Lung (tissue), 12 donors: ENCODE measurements around the gene LDB2. TPM values are rescaled to one million over a fixed set of nuclear protein-coding genes. Genes with fewer than 3 reads are reported as not detected.
A peak's percentile ranks its signal among the peaks of the same experiment; 100 is the strongest.

Experiments used
- ATAC-seq: fragments of 200-7000 bp; cut with Tn5 transposase; one replicate; pipeline ENCODE4 v1.9.1; 2020; ENCODE audit warnings: moderate number of reproducible peaks; ENCODE audit not compliant: insufficient read depth, low FRiP score
- DNase-seq, 3 donors: peaks; one replicate each; pipeline ENCODE4 v3.0.0-alpha.2; 2013 to 2017
- H3K27ac ChIP-seq, 2 donors: one replicate each; pipeline ENCODE4 v1.5.1; 2013; ENCODE audit warnings: mild to moderate bottlenecking in 2 of 2, moderate library complexity in 2 of 2, control low read depth in 1 of 2, inconsistent platforms in 1 of 2, low read depth in 1 of 2, low read length in 1 of 2
- H3K27me3 ChIP-seq, 3 donors: one replicate each; pipeline ENCODE4 v1.5.1; 2013; ENCODE audit warnings: low read length in 2 of 3; ENCODE audit not compliant: control insufficient read depth in 3 of 3, insufficient read depth in 3 of 3
- H3K36me3 ChIP-seq, 4 donors: one replicate each; pipeline ENCODE4 v1.5.1; 2013; ENCODE audit warnings: low read length in 4 of 4, mild to moderate bottlenecking in 1 of 4, moderate library complexity in 1 of 4; ENCODE audit not compliant: control insufficient read depth in 4 of 4, insufficient read depth in 4 of 4
- H3K4me1 ChIP-seq, 5 donors: one replicate each; pipeline ENCODE4 v1.5.1; 2013; ENCODE audit warnings: low read length in 5 of 5, mild to moderate bottlenecking in 2 of 5, moderate library complexity in 1 of 5; ENCODE audit not compliant: control insufficient read depth in 5 of 5, insufficient read depth in 5 of 5
- H3K4me3 ChIP-seq: one replicate; pipeline ENCODE4 v1.5.1; 2013; ENCODE audit warnings: mild to moderate bottlenecking, control low read depth, moderate library complexity
- H3K9ac ChIP-seq, 2 donors: one replicate each; pipeline ENCODE4 v1.5.1; 2013; ENCODE audit warnings: low read length in 2 of 2, control low read depth in 1 of 2; ENCODE audit not compliant: insufficient read depth in 1 of 2
- H3K9me3 ChIP-seq, 4 donors: one replicate each; pipeline ENCODE4 v1.5.1; 2013; ENCODE audit warnings: low read length in 3 of 4, mild to moderate bottlenecking in 1 of 4, moderate library complexity in 1 of 4; ENCODE audit not compliant: control insufficient read depth in 4 of 4, insufficient read depth in 3 of 4
- WGBS, 2 donors: extraction: QIAGEN DNeasy Blood & Tissue Kit; methylation state at CpG; one replicate each; pipeline ENCODE4 v1.1.7; 2013; 5-methylcytosine and 5-hydroxymethylcytosine counted together
- polyA plus RNA-seq, 2 donors: library from polyadenylated mRNA; stranded (reverse); fragments of 200-250 nt; gene quantifications; one replicate each; pipeline ENCODE4 v1.2.1, GENCODE V29; 2013
- total RNA-seq, 2 donors: library from RNA; depleted of rRNA in 1 of 2; stranded (reverse); fragments of >200 nt in 1 of 2; gene quantifications; one replicate each; pipeline ENCODE4 v1.2.1, GENCODE V29; 2014 to 2021
- TF ChIP-seq, protein P1 (sequence below): IDR thresholded peaks from 2 replicates; pipeline ENCODE4 v1.5.1; 2012; ENCODE audit warnings: mild to moderate bottlenecking; ENCODE audit errors: control extremely low read depth, extremely low read depth
- donor health status: control.
- donor health status: control.
- donor health status: Bipolar disorder and iron deficiency.
- donor health status: healthy.
- donor health status: DM: yes; HTN: yes; CAD: no.

The LDB2 gene
- total and polyA plus RNA-seq, 4 donors, result 18.1 to 147 (median 46.1) TPM

DNA sequence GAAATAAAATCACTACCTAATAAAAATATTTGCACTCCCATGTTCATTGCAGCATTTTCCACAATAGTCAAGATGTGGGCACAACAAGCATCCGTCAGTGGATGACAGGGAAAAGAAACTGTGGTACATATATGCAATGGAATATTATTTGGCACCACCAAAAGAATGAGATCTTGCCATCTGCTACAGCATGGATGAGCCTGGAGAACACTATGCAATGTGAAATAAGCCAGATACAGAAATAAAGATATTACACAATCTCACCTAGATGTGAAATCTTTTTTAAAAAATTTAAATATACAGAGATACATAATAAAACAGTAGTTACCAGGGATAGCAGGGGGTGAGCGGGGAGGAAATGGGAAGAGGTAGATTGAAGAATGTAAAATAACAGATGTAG, 44.8 kb downstream of the LDB2 start:
- TF ChIP-seq, protein P1, sequence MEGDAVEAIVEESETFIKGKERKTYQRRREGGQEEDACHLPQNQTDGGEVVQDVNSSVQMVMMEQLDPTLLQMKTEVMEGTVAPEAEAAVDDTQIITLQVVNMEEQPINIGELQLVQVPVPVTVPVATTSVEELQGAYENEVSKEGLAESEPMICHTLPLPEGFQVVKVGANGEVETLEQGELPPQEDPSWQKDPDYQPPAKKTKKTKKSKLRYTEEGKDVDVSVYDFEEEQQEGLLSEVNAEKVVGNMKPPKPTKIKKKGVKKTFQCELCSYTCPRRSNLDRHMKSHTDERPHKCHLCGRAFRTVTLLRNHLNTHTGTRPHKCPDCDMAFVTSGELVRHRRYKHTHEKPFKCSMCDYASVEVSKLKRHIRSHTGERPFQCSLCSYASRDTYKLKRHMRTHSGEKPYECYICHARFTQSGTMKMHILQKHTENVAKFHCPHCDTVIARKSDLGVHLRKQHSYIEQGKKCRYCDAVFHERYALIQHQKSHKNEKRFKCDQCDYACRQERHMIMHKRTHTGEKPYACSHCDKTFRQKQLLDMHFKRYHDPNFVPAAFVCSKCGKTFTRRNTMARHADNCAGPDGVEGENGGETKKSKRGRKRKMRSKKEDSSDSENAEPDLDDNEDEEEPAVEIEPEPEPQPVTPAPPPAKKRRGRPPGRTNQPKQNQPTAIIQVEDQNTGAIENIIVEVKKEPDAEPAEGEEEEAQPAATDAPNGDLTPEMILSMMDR, result no peak
- 93 to 97% methylated on average over 2 of the region's 2 CpGs for WGBS, 2 donors
- Histone ChIP-seq H3K36me3 (peaks cover 0 to 6% (median 0%) of the 10 kb centered on the region in 4 donors), H3K9ac (no peak overlapping the region), H3K4me1 (peaks cover 0 to 7% (median 2%) of the 10 kb centered on the region in 5 donors), H3K27me3 (no peaks in the 10 kb centered on the region), H3K4me3 (no peak overlapping the region), H3K27ac (no peak overlapping the region), H3K9me3 (peaks cover 0 to 2% (median 0%) of the 10 kb centered on the region in 4 donors)
- ATAC-seq, result no peak
- DNase-seq, result no peak

DNA sequence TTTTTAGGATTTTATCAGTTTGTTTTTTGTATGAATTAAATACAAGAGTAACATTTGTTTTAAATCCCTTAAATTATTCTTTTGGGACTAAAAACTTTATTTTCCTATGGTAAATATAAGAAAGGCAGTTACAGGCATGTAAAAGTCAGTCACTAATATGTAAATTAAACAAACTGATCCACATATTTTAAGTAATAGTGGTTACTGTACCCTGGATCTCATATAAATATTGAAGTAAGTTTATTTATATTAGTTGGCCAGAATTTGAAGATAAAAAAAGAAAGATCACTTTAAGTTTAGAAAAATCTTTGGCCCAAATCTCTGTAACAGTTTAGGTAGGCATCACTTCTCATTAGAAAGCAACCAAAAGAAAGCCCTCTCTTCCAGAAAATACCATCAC, 45.8 kb downstream of the LDB2 start:
- Histone ChIP-seq H3K4me1 (peaks cover 0 to 7% (median 2%) of the 10 kb centered on the region in 5 donors), H3K4me3 (no peak overlapping the region), H3K27me3 (no peaks in the 10 kb centered on the region), H3K9ac (no peak overlapping the region), H3K36me3 (peaks cover 0 to 6% (median 0%) of the 10 kb centered on the region in 4 donors), H3K27ac (no peak overlapping the region), H3K9me3 (peaks cover 0 to 2% (median 0%) of the 10 kb centered on the region in 4 donors)
- ATAC-seq, result no peak
- TF ChIP-seq, protein P1, result no peak
- no peak for DNase-seq

DNA sequence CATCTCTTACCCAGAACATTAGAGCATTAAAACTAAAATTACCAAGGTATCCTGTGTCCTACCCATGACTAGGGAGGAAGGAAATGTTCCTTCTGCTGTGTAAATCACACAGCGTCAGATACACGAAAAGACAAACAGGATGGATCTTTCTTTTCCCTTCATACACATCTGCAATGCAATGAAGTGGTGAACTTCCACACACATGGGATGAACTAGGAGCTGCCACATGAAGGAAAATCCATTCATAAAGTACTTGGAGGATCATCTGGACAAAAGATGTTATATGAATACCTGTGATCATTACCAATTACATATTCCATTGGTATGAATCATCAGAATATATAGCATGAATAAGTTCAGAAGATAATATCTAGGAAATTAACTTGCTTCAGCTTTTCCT, 46.2 kb downstream of the LDB2 start:
- no peak for DNase-seq
- TF ChIP-seq, protein P1, result no peak
- Histone ChIP-seq H3K36me3 (peaks cover 0 to 6% (median 0%) of the 10 kb centered on the region in 4 donors), H3K27me3 (no peaks in the 10 kb centered on the region), H3K9me3 (peaks cover 0 to 2% (median 0%) of the 10 kb centered on the region in 4 donors), H3K27ac (peak overlapping the region in 1 of 2 donors; percentile 50), H3K4me1 (peaks cover 0 to 5% (median 0%) of the 10 kb centered on the region in 5 donors), H3K9ac (no peak overlapping the region), H3K4me3 (no peak overlapping the region)
- WGBS, 2 donors, result 60 to 75% methylated on average over 2 of the region's 2 CpGs
- no peak for ATAC-seq

DNA sequence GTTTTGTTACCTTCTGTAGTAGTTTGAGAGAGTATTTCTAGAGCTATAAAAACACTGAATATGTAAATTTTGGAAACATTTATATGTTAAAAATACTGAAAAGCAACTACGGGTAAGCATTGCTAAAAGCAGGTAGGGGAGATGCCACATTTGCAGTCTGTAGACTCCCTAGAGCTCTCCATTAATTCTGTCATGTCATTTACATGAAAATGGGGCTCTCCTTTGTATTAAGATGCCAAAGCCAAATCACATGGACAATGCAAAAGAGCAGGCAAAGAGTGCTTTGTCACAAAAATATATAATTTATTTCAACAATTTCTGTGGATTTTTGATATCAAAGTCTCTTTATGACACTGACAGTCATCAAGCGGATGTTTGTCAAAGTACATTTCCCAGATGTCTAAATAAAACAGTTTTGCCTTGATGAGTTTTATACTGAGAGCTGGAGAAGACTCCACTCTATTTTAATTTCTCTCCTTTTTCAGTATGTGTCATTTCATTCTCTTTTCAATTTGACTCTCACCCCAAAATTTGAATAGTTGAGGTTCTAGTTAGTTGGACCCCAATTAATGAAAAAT, 51.8 kb downstream of the LDB2 start:
- peaks cover 0 to 4% (median 0%) of the 10 kb centered on the region in 4 donors for H3K36me3 ChIP-seq
- no peak for ATAC-seq
- H3K9me3 ChIP-seq, result peaks cover 0 to 2% (median 0%) of the 10 kb centered on the region in 4 donors
- H3K4me3 ChIP-seq, result no peak overlapping the region
- no peaks in the 10 kb centered on the region for H3K27me3 ChIP-seq
- H3K4me1 ChIP-seq, result peaks cover 0 to 15% (median 11%) of the 10 kb centered on the region in 5 donors
- H3K9ac ChIP-seq, result no peak overlapping the region
- 86 to 94% methylated on average over 2 of the region's 2 CpGs for whole genome bisulfite sequencing, 2 donors
- DNase-seq, result no peak
- TF ChIP-seq, protein P1, result no peak
- H3K27ac ChIP-seq, result no peak overlapping the region
